ENCODE results near the gene BMP7.

- no peak for TF ChIP-seq POLR2AphosphoS5 (IDR thresholded peaks at IDR 0.05)
- TF ChIP-seq CTCF (IDR thresholded peaks at IDR 0.05 in 8 of 11, conservative IDR thresholded peaks at IDR 0.05 in 3 of 11), result no peak
- TF ChIP-seq POLR2A (IDR thresholded peaks at IDR 0.05), result no peak
Measured at GRCh38 chr20:57222631-57222950, 43.9 kb downstream of the BMP7 start.

Data from spleen (tissue), 7 donors.